Right ventricle myocardium inferior (tissue), 1 donor: ENCODE measurements around the gene GRB10. TPM values are rescaled to one million over a fixed set of nuclear protein-coding genes. Genes with fewer than 3 reads are reported as not detected.

ENCODE experiments used
- ATAC-seq: fragments of 200-7000 bp; cut with Tn5 transposase; one replicate; pipeline ENCODE4 v1.9.1; 2020; ENCODE audit warnings: mild to moderate bottlenecking, moderate library complexity
- DNase-seq: peaks from one replicate; pipeline ENCODE4 v3.0.0; 2021; ENCODE audit errors: missing footprints
- intact Hi-C: fragments of 100-400 bp; cut with DNase I; formaldehyde crosslinking; loops from one replicate; pipeline ENCODE4 v1.11.0; 2022
- long read RNA-seq: library from polyadenylated mRNA; unstranded; transcript quantifications from one replicate; pipeline ENCODE4 v2.0.0, GENCODE V29; 2021
- total RNA-seq: library from RNA; stranded (reverse); fragmentation: NEBNext Ultra II Directional; extraction: Animal tissue kit (Norgen Biotek cat#: 25700); gene quantifications from one replicate; pipeline ENCODE4 v1.2.1, GENCODE V29; 2021
- donor health status: DM: no; HTN: yes; CAD: no; lungs with severe emphysema.

Gene GRB10
- 34.7 TPM for total RNA-seq
- long read RNA-seq, full-length matches to known transcripts = 3 of 19 reads
- long read RNA-seq, partial matches to known transcripts = 2 of 19 reads
- long read RNA-seq, other reads (novel, unspliced or antisense) = 14 of 19 reads

DNA sequence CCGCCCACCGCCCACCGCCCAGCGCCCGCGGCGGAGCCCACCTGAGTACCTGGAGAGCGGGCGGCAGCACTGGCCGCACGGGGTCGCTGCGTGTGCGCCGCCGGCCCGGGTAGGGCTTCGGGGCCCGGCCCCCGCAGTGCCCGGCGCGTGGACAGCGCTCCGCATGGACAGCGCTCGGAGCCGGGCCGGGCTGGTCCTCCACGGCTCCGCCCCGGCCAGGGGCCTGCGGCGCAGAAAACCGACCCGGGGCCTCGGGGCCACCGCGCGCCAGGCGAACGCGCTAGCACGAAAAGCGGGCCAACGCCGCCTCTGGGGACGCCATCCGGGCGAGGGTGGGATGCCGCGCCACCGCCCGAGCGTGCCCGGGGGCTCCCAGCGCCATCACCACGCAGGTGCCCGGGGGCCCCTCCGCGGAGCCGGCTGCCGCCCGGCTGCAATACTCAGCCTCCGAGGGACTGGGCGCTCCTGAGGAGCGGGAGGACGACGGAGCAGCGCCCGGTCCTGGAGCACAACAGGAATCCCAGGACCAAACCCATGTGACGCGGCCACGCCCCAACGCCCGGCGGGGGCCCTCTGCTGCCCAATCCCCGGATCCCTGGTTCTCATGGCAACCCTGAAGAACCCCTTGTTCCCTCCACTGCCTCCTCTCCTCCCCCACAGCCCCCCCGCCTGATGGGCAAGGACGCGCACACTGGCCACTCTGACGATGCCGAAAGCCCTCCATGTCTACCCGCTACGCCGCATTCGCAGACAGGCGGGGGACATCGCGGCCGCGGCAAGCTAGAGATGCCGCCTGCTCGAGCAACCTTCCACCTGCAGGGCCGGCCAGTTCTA is at the start of gene GRB10:
TSS of gene GRB10 (minus strand) at position 522 of the 834 bp plus-strand sequence. CDS start 50,574 bp downstream, outside the sequence.
- peak; percentile 73 for DNase-seq
- intact Hi-C loops = no loop called here
- peak; percentile 84 for ATAC-seq

DNA sequence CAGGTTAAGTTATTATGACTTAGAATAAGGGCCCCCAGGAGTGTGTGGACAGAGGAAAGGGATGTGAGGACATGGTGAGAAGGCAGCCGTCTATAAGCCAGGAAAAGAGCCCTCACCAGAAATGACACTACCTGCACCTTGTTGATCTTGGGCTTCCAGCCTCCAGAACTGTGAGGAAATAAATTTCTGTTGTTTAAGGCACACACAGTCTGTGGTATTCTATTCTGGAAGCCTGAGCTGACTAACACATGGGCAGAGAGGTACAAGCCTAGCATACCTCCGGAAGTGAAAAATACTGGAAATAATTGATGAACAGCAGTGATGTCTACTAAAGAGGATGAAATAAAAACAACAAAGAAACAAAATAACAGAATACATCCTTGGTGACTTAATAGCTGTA is 46.1 kb upstream of the GRB10 start:
- DNase-seq (no peak), ATAC-seq (no peak)
- intact Hi-C loops = no loop called here

DNA sequence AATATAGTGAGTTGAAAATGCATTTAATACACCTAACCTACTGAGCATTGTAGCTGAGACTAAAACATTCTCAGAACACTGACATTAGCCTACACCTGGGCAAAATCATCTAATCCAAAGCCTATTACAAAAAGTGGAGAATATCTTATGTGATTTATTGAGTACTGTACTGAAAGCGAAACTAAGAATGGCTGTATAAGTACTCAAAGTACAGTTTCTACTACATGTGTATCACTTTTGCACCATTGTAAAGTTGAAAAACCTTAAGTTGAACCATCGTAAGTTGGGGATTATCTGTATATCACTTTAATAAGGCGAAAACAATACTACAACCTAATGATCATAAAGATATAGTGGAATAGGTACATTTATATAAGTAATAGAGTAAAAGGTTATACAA is 45.4 kb upstream of the GRB10 start:
- no peak for ATAC-seq
- DNase-seq = no peak
- intact Hi-C loops = no loop called here

DNA sequence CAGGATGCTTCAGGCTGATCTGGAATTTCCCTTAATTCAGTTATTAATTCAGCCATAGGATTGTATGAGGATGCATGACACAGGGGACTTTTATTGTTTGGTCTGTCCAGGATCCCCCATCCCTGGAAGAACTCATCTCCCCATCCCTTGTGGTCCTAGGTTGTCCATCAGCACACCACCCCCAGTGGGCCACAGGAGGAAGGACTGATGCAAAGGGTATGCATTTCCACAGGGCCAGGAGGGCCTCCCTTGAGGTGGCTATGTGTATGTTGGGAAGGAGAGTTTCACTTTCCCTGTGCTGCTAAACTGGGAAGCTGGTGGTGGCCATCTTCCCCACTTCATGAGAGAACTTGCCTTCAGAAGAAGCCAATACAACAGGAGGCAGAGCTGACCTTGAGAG is 44.6 kb upstream of the GRB10 start:
- intact Hi-C loops = no loop called here

DNA sequence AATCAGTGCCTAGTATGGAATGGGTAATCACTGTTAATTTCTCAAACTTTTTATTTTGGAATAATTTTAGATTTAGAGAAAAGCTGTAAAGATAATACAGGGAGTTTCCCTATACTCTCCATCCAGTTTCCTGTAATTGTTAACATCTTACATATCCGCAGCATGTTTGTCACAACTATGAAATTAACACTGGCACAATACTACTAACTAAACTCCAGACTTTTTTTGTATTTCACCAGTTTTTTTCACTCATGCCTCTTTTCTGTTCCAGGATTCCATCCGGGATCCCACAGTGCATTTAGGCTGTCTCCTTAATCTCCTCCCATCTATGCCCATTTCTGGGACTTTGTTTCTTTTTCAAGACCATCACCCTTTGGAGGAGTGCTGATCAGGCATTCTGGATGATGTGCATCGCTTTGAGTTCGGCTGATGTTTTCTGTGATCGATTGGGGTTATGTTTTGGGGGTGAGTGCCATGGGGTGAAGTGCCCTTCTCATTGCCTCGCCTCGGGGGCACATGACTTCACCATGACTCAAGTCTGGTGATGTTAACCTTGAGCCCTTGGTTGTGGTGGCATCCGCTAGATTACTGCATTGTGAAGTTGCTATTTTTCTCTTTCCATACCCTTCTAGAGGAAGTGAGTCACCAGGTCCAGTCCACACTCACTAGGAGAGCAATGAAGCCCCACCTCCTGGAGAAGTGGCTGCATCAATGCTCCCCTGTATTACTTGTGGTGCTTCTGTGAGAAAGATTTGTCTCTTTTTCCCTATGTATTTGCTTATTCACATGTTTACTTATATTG is 43.9 kb upstream of the GRB10 start:
- intact Hi-C loops = no loop called here
- DNase-seq = no peak
- ATAC-seq = no peak

More for the DNA sequence above, 44.6 kb upstream of the GRB10 start:
- no peak for DNase-seq
- no peak for ATAC-seq

DNA sequence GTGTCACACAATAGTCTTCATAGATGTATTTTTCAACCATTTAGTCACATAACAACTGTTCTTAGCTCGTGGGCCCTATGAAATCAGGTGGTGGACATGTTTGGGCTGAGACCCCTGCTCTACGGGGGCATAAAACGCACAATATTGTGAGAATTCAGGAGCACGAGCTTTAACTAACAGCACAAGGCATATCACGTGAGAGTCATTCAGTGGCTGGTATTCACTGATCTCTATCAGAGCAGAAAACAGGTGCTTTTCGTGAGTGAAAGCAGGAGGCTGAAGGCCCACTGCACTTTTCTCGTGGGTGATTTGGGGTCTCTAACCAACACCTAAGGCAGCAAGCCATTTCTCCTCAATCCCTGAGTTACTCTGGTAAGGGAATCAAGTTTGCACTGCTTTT is 42.8 kb upstream of the GRB10 start:
- ATAC-seq (no peak), DNase-seq (no peak)
- intact Hi-C loops = no loop called here

DNA sequence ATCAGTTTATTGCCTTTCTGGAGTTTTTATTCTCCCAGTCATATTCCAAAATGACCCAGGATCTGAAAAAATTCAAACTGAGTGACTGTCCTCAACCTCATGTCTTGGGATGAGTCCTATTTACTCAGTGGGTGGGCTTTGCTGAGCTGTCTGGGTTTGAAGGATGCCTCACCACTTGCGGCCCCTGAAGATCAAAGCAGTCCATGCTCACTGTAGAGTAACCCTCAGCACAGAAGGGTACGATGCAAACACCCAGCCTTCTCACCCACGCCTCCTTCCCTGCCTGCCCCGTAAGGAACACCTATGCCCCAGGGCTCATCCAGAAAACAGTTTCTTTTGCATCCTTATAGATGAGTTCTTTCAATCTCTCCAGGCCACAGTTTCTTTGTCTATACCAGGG is 42.2 kb upstream of the GRB10 start:
- ATAC-seq (no peak), DNase-seq (no peak)
- intact Hi-C loops = no loop called here

DNA sequence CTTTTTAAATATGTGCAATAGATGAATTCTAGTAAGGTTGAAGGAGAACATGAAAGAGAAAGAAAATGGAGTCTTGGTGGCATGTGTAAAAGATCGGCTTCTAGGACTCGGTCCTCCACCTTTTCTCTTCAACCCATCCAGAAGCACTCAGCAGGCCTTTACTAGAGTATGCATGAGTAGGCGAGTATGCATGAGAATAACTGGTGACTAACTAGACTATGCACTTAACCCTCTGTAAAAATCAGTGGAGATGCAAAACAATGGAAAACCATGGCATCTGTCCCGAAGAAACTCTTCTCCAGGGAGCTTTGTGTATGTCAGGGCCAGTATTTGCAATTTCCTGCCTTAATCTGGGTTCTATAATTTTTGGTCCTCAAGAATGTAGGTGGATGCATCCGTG is 40.0 kb upstream of the GRB10 start:
- no peak for DNase-seq
- intact Hi-C loops = no loop called here
- ATAC-seq = no peak

DNA sequence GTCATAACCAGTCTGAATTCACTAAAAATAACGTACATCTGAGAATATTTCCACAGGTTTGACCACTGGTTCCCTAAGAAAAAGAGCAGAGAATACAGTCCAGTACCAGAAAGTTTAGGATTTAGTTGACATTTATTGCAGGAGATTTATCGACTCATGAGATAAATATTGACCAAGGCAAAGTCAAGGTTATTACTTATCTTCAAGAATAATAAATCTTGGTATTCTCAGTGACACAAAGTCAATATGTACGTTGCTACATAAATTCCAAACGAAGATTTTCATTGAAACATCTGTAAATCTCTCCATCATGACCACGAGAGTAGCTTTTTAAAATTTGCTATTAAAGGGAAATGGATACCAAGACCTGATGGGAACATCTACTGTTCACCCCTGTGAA is 39.4 kb upstream of the GRB10 start:
- DNase-seq (no peak), ATAC-seq (no peak)
- intact Hi-C loops = no loop called here

DNA sequence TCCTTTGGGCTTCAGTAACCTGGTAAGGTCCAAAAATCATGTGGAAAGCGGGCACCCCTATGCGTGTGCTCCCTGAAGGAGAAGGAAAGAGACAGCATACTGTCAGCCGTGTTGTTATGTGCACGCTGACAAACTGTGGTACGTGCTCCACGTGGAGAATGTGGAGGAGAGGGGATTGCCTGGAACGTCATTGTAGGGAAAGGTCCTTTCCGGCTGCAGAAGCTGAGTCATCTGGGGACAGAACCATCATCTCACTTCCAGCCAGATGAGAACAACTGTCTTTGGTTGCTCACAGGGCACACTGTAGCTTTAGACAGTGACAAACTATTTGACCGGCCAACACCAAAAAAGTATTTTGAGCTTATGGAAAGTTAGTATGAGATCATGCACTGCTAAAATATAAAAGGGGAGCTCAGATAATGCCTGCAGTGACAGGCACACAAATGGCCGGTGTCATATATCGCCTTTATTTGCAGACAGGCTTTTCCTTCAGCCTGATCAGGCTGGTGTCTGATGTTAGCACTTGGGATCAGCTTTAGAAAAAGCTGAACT is 38.8 kb upstream of the GRB10 start:
- no peak for DNase-seq
- no peak for ATAC-seq
- intact Hi-C loops = no loop called here

DNA sequence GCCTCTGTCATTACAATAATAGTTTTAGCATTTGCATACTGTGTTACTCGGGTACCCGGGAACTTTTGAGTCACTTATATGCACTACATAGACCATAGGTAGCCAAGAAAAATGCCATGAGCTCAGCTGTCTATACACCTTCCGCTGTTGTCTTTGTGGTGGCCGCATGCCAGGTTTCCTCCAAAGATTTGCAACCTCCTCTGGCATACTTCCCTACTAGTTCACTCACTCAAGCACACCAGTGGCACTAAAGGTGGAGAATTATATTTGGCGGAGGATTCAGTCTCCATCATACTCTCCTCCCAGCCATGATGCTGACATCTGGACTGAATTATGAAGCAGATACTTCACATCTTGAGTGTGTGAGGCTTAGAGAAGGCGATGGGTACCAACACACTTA is 35.6 kb upstream of the GRB10 start:
- intact Hi-C loops = no loop called here
- DNase-seq (no peak), ATAC-seq (no peak)

DNA sequence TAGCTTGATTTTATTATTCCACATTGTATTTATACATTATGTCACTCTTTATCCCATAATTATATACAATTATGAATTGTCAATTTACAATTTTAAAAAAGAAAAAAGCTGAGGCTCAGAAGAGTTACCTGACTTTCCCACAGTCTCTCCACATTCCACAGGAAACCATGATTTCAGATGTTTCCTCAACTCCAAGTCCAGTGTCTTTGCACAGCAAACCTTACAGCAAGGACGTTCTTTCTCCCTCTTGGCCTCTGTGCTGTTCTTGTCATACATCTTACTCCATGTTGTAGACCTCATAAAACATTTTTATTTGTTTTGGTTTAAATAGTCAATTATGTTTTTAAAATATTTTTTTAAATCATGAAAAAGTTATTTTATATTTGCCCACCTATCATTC is 34.9 kb upstream of the GRB10 start:
- DNase-seq = no peak
- no peak for ATAC-seq
- intact Hi-C loops = no loop called here

DNA sequence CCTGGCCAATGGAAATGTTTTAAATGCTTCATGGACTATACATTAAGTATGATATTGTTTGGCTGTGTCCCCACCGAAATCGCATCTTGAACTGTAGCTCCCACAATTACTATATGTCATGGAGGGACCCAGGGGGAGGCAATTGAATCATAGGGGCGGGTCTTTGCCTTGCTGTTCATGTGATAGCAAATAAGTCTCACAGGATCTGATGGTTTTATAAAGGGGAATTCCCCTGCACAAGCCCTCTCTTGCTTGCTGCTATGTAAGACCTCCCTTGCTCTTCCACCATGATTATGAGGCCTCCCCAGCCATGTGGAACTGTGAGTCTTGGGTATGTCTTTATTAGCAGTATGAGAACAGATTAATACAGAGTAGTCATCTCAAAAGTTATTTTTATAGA is 32.4 kb upstream of the GRB10 start:
- no peak for ATAC-seq

DNA sequence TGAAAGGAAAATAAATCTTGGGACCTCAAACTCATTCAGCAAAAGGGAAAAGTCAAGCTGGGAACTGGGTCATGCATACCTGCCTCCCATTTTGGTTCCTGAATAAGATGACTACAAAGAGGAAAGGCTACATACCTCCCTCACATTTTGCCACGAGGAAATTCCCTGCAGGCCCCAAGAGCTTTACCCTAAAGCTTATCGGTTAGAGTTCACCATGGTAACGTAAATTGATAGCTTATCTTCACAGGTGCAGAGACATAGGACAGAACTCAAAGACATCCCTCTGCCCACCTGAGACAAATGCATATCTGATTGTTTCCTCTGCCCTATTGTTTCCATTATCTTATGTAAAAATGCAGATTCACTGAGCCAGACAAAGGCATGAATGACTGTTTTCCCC is 31.5 kb upstream of the GRB10 start:
- intact Hi-C loops = no loop called here
- DNase-seq = no peak

More for the DNA sequence above, 32.4 kb upstream of the GRB10 start:
- DNase-seq = no peak
- intact Hi-C loops = no loop called here

DNA sequence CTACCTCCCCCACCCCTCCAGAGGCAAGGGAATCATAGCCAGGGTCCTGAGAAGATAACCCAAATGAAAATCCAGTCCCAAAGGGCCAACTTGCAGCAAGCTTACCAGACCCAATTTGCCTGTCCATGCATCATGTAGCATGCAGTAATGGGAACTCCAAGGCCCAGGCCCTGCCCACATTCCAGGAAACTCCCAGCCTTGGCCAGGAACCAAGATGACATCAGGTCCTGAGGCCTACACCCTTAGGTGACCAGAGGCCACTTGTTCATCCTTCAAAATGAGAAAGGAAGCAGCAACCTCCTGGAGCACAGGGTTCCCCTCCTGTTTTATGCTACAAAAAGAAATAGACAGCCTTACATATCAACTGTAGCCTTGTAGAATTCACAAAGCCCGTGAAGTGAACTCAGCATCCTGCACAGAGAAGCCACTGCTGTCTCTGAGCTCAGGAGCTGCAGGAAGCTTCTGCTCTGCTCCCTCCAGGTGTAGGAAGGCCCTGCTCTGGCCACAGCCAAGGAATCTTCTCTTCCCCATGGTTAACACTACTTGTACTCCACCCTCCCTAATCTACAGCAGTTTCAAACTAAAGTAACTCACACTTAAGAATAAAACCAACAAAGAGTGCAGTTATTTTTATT is 30.3 kb upstream of the GRB10 start:
- peak; percentile 96 for ATAC-seq
- peak; percentile 83 for DNase-seq
- intact Hi-C loops = no loop called here

More for the DNA sequence above, 31.5 kb upstream of the GRB10 start:
- no peak for ATAC-seq

DNA sequence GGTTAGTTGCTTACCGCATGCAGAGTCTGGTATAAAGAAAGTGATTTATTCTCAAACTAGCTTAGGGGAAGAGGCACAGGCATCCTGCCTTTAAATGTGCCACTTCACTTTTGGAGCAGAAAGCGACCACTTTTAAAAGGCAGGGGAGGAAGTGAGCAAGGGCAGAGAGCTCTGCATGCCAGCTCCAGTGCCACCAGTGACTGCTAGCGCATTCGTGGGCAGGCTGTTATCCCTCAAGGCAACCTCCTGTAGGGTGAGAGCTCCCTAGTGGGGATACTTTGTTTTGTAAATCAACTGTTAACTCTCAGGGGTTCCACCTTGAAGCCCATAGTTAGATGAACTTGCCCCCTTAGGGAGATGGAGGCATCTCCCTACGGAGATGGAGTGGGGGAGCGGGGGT is 29.4 kb upstream of the GRB10 start:
- intact Hi-C loops = no loop called here
- DNase-seq (no peak), ATAC-seq (no peak)

DNA sequence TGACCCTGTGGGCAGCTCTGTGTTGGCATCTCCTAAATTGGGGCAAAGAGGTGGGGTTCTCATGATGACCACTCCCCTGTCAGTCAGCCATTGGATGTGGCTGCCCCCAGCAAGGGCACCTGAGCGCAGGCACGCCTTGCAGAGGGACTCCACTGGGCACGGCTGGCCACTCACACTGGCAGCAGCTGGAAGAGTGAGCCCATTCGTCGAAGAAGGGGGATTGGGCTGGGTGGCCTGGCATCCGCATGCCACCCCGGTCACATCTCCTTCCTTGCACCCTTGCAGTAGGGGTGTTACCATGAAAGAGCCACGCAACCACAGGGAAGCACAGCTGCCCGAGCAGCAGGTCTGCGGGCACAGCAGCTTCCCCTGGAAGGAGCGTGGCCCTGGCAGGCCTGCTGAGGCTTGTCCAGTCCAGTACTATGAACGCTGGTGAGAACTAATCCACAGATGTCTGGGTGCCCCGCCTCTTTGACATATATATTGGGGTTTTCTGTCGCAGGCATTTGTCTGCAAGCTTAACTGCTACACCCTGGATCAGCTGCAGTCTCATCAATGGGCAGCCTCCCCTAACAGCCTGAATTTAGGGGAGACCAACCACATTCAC is 25.7 kb upstream of the GRB10 start:
- ATAC-seq = no peak
- intact Hi-C loops = no loop called here

DNA sequence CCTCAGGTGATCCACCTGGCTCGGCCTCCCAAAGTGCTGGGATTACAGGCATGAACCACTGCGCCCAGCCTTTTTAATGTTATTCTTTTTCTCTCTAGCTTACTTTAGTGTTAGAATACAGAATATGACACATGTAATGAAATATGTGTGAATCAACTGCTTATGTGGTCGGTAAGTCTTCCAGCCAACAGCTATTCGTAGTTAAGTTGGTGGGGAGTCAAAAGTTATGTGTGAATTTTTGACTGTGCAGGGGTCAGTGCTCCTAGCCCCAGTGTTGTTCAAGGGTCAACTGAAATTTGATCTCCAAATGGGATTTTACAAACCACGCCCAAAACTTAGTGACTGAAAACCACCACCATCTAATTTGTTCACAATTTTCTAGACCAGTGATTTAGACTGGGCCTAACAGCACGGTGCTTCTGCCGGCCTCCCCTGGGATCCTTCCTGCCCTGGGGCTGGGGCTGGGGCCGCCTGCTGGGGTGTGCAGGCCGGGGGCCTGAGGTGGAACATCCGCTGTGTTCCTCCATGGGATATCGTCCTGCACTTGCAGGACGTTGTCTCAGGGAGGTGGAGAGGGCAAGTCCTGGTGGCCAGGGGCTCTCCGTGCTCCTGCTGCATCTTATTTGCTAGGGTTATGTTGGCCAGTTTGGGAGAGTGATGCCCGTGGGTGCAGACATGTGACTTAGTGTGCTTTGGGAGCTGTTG is 24.5 kb upstream of the GRB10 start:
- intact Hi-C loops = no loop called here
- no peak for ATAC-seq
- no peak for DNase-seq

More for the DNA sequence above, 25.7 kb upstream of the GRB10 start:
- DNase-seq = no peak
